GM21737 (cell line): Measurements from ENCODE around the gene HNF1A.

Experiments used
- ATAC-seq: cut with Tn5 transposase; IDR thresholded peaks from one replicate; pipeline ENCODE4 v1.9.1; 2021; ENCODE audit warnings: mild to moderate bottlenecking, moderate library complexity; ENCODE audit not compliant: unreplicated experiment

Gene HNF1A

DNA sequence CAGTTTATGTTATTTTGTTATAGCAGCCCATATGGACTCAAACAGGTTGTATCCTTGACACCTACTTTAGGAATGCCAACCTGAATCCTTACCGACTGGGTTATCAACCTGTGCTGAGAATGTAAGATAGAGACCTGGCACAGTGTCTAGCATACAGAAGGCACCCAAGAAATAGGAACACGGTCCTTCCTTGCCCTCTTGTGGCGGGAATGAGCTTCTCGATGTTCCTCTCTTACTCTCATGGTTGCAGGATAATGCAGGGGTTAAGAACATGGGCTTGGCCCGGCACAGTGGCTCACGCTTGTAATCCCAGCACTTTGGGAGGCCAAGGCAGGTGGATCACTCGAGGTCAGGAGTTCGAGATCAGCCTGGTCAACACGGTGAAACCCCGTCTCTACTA lies 31.4 kb downstream of the HNF1A start:
- no peak for ATAC-seq

DNA sequence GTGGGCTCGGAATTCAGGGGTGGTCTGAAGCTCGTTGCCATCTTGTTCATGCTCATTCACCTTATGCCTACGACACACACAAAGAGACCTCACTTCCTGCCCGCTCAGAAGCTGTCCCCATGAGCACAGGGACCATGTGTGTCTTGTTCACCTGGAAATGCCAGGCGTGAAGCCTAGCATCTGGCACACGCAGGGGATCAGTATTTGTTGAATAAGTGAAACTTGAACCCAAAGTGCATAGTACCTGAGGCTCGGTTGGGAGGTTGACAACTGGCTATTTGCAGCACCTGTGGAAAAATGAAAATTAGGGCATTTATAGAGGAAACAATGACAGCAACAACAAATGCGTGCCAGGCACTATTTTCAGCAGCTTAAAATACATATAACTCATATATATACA lies 32.5 kb downstream of the HNF1A start:
- ATAC-seq, result no peak

DNA sequence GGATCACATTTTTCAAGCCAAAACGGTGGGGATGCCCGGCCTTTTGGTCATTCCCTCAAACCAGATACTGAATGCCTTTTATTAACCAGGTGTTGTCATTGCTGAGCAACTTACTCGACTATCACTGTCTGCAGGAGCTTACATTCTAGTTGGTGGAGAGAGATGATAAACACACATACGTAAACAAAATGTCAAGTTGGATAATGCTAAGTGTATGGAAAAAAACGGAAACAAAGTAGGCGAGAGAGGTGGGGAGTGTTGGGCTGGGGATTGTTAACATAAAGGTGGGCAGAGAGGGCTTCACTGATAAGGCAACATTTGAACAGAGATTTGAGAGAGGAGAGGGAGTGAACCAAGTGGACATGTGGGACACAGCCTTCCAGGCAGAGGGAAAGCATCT lies 33.5 kb downstream of the HNF1A start:
- ATAC-seq, result no peak

DNA sequence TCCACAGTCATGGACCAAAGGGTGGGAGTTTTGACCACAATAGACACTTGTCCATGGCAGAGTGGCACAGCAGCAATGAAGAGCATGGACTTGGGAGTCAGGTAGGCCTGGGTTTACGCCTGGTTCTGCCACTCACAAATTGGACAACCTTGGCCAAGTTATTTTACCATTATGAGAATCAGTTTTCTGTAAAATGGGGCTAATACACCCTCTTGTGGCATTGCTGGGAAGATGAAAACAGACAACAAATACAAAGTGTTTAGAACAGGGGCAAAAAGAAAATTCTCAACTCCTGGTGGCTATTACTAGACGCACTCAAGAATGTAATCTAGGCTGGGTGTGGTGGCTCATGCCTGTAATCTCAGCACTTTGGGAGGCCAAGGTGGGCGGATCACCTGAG lies 35.4 kb downstream of the HNF1A start:
- ATAC-seq, result no peak

DNA sequence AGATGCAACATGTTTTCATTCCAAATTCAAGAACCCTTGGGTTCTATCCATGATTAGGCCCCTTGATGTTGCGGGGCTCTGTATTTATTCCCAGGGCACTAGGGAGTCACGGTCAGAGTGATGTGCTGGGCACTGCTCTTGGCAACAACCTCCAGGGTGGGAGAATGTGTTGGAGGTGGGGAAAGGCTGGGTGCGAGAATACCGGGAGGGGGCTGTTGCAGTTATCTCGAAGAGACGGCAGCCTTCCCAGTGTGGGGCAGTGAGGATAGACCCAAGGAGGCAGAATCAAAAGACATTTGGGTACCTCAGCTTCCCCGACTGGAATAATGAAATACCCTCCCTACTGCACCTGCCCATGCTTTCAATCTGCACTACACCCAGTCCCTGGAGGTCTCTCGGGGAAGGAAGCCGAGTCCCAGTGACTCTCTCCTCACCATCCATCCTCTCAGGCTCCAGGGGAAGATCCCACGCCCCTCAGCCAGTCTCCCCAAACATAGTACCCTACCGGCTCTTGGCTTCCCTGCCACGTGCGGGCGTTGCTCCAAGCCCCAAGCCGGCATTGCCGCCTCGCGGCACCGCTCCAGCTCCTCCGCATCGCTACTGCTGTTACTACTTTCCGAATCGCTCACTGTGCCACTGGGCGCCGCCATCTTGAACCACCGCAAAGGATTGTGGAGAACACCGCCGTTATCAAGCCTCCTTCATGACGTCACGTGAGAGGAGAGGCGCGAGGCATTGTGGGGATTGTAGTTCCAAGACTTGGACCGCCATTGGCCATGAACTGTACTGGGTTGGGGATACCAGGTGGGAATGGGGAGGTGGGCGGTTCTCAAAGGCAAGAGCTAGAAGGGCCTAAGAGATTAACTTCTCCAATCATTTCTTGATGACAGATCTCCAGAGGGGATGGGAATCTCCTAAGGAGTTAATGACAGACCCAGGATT lies 37.8 kb downstream of the HNF1A start, which contains the start of gene C12orf43:
TSS of gene C12orf43 (minus strand) at position 663 of the 942 bp plus-strand sequence. CDS start at position 650, 13 bp downstream.
- peak; percentile 93 for ATAC-seq

DNA sequence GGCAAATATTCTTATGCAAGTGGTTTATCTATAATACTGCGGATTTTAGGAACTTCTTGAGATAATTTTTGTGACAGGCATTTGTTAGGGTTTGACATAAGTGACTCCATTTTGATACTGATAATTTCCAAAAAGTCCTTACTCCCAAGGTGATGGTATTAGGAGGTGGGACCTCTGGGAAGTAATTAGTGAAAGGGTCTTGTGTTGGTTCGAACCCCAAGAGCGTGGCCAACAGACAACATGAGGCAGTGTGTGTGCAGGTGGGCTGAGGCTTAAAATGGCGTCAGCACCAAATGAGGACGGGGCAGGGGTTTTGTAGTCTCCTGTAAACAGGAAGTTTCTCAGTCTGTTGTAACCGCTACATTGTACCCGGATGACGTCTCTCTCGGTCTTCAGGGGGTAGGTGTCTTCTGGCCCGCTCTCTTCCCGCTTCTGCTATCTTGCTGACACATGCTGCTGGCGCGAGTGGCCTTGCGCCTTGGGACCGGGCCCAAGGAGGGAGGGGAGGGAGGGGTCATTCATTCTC lies 39.7 kb downstream of the HNF1A start:
- no peak for ATAC-seq

DNA sequence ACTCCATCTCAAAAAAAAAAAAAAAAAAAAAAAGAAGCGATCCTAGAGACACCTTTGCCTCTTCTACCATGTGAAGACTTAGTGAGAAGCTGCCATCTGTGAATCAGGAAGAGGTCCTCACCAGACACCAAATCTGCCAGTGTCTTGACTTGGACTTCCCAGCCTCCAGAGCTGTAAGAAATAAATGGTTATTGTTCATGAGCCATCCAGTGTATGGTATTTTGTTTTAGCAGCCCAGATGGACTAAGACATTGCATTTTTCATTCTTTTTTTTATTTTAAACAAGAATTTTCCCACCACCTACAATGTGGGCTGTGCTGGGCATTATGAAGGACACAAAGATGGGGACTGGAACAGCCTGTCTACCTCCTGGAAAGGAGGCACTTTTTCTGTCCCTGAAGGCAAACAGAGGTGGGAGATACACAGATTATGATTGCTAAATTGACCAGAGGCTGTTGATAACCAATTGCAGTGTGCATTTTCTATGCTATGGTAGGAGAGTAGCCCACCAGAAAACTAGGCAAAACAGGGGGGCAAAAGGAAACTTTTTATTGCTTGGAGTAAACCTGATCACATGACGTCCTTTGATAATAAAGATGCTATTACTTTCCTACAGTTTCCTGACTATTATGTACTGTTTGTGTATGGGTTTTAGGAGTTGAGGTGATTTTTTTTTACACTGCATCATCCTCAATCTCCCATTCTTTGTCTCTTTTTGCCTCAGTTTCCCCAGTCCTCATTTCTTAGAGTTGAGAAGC lies 40.7 kb downstream of the HNF1A start:
- ATAC-seq, result no peak

DNA sequence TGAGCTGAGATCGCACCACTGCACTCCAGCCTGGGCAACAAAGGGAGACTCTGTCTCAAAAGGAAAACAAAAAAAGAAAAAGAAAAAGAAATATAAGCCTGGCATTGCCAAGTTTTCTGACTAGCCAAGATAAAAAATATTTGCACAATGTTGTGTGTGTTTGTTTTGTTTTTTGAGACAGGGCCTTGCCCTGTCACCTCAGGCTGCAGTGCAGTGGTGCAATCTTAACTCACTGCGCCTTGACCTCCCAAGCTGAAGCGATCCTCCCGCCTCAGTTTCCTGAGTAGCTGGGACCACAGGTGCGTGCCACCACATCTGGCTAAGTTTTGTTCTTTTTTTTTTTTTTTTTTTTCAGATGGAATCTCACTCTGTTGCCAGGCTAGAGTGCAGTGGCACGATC lies 43.4 kb downstream of the HNF1A start:
- ATAC-seq, result no peak

DNA sequence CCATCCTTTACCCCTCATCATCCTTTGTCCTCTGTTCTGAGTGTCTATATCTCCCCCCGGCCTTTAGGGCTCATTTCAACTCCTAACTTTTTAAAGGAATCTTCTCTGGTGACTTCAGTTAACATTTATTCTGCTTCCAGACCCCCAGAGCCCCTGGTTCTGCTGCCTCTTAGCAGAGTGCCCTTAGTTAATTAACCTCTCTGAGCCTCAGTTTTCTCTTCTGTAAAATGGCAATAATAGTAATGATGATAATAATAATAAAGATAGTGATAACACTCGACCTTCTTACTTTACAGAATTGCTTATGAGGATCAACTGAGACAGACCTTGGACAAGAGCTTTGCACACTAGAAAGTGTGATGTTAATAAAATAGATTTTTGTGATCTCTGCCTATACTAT lies 44.4 kb downstream of the HNF1A start:
- no peak for ATAC-seq

DNA sequence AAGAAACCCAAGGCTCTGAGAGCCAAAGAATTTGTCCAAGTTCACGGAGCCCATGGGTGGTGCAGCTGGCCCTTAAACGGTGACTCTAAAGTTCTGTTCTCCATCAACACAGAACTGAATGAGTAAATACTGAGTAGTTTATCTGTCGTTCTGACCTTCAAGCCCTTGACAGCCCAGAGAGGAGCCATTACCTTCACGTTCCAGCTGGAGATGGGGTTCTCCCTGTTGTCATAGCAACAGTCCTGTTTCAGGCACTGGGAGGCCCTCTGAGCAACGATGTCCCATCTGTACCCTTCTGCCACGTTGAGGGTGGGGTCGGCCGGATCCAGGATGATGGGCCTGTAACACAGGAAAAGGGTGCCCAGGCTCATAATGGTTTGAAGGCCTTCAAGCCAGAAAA lies 45.5 kb downstream of the HNF1A start:
- ATAC-seq, result no peak

DNA sequence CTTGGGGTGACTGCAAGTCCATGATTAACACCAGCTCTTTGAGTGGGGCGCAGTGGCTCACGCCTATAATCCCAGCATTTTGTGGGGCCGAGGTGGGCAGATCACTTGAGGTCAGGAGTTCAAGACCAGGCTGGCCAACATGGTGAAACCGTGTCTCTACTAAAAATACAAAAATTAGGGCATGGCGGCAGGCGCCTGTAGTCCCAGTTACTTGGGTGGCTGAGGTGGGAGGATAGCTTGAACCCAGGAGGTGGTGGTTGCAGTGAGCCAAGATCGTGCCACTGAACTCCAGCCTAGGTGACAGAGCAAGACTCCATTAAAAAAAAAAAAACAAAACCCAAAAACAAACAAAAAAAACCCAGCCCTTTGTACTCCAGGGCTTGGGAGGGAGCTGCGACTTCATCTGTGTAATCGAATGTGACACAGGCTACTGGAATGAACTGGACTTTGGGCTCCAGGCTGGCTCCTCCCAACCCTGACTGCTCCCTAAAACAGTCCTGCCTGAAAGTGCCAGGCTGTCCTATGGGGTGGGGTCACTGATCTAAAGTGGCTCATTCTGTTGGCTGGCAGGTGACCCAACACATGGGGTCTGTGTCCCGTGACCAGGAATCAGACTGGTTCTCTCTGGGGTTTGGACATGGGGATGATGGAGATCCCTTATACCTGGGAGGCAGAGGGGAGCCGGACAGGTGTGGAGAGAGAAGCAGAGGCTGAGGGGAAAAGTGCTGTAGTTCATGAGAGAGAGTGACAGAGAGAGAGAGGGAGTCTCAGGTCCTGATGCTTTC lies 47.3 kb downstream of the HNF1A start:
- ATAC-seq, result no peak

DNA sequence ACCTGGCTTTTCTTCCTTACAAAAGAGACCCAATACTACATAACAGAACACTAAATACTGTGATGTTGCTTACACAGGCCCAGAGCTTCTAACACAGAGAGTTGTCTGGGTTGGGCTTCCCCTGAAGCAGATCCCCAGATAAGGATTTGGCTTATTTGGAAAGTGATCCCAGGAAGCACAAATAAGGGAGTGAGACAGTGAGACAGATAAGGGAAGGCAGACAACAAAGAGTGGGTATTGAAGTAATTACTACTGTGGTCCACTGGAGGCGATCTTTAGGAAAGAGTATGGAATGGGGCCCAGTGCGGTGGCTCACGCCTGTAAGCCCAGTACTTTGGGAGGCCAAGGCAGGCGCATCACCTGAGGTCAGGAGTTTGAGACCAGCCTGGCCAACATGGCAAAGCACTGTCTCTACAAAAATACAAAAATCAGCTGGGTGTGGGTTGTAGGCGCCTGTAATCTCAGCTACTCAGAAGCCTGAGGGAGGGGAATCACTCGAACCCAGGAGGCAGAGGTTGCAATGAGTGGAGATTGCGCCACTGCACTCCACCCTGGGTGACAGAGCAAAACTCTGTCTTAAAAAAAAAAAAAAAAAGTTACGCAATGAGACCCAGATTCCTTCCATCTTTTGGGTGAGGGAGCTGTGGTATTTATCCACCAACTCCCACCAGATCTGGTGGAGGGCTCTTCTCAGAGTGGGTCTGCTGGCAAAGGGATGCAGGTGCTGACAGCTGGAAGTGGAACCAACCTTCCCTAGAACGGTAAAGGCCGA lies 48.1 kb downstream of the HNF1A start:
- no peak for ATAC-seq

DNA sequence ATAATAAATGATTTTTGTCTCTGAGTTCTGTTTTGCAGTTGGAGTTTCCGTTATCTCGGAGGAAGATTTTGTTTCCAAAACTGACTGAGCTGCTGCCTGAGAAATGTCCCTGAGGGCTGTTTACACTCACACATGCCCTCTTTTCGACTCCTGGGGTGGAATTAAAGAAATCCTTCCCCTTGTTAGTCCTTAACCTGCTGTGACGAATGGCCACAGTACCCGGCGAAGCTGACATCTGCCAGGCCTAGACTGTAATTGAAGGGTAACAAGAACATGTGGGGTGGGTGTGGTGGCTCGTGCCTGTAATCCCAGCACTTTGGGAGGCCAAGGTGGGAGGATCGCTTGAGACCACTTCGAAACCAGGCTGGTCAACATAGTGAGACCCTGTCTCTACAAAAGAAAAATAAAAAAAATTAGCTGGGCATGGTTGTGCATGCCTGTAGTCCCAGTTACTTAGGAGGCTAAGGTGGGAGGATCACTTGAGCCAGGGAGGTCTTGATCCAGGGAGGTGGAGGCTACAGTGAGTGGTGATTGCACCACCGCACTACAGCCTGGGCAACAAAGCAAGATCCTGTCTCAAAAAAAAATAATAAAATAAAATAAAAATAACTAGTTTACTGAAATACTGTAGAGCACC lies 52.4 kb downstream of the HNF1A start:
- no peak for ATAC-seq

DNA sequence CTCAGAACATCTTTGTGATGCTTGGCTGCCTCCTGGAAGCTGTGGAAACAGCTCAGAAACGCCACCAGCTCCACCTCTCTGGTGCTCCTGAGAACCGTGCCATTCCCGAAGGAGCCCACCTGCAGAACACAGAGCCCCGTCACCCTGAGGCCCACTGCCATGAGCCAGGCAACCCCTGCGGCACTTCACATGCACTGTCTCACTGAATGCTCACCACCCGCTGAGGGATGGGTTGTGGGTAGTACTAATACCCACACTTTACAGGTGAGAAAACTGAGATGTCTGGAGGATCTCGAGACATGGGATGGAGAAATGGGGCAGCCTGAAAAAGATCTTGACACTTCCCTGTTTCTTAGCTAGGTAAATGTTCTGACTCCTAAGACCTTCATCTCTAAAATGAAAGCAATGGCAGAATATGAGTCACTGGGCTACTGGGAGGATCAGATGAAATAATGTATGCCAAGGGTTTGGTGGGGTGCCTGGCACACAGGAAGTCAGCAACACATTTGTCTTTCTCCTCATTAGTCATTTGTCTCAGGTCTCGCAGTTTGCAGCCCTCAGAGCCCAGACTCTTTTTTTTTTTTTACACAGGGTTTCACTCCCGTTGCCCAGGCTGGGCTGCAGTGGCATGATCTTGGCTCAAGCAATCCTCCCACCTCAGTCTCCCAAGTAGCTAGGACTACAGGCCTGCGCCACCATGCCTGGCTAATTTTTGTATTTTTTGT lies 55.4 kb downstream of the HNF1A start:
- ATAC-seq, result no peak

DNA sequence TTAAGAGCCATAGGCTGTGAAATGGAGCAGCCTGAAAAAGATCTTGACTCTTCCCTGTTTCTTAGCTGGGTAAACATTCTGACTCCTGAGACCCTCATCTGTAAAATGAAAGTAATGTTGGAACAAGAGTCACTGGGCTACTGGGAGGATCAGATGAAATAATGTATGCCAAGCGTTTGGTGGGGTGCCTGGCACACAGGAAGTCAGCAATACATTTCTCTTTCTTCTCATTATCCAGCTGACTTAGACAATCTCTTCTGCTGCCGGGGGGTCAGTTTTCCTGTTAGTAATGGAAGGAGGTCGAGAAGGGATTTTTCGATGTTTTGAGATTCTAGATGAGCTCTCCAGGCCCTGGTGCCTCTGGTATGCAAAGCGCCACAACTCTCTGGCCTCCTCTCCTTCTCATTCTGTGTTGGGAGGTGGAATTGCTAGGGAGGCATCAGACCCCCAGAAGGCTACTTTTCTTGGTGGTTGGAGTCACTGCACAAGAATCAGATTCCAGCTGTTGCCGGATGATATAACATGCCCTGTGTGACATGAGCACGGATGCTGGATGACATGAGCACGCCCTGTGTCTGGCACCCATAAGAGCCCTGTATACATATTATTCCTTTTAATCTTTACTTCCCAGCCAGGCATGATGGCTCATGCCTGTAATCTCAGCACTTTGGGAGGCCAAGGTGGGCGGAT lies 56.4 kb downstream of the HNF1A start:
- no peak for ATAC-seq

DNA sequence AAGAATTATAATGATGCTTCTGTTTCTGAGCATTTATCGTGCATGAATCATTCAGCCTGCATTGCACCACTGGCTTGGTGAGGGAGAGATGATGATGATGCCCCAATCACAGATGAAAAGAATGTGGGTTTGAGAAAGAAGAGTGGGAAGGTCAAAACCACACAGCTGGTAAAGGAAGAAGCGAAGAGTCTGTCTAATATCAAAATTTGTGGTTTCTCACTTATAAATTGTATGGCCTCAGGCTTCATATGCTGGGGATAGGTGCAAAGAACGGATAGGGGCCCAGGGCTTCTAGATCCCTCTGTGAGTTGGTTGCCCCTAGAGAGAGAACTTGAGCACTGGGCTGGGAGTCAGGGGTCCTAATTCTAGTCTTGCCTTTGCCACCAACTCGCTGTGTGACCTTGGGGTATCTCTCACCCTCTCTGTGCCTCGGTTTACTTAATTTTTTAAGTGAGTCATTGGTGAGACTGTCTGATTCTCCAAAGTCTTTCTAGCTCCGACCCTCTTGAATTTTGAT lies 58.5 kb downstream of the HNF1A start:
- no peak for ATAC-seq

DNA sequence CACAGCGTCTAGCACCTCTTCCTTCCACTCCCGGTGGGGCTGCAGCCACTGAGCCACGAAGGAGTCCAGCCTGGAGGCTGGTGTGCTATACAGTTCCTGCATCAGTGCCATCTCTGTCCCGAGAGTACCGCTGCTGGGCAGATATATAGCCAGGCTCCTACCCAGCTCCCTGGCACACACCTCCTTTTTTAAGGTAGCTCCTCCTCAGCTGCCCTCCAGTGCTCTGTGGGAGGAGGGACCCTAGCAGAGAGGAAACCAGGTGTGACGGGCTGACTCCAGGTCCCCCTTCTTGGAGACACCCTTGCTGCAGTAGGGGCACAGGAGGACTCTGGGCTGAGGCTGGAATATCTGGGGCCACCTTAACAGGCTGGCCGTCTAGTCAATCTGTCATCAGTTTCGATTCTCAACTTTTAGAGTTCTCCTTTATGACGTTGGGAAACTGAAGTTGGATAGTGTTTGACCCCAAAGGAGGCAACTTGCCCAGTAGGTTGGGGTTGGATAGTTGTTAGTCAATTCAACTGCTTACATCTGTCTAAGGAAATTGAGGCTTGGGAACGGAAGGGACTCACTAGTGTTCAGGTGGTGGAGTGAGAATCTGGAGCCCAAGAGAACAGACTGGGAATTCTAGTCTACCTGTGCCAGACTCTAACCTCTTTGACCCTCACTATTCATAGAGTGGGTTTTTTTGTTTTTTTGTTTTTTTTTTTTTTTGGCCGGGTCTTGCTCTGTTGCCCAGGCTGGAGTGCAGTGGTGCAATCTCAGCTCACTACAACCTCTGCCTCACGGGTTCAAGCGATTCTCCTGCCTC lies 60.7 kb downstream of the HNF1A start, which contains the start of gene OASL:
TSS of gene OASL (minus strand) at position 386 of the 808 bp plus-strand sequence. CDS start at position 111, 275 bp downstream.
- ATAC-seq, result peak; percentile 58
